Natural killer cell (primary cell): ENCODE data around the gene SOBP. TPM values are rescaled to one million over a fixed set of nuclear protein-coding genes. Genes with fewer than 3 reads are reported as not detected.

ENCODE experiments used
- ATAC-seq, 3 donors: fragments of 150-1000 bp in 2 of 3; fragments of 200-7000 bp in 1 of 3; cut with Tn5 transposase; 1 replicate in 1 of 3; 2 replicates in 2 of 3; pipeline ENCODE4 v1.10.0; 2021; ENCODE audit warnings: mild to moderate bottlenecking in 2 of 3, moderate library complexity in 2 of 3
- DNase-seq, 2 donors: peaks; one replicate each; pipeline versions ENCODE4 v3.0.0 to v3.0.0-alpha.2; 2013 to 2021; ENCODE audit warnings: mixed read lengths in 1 of 2
- H3K27ac ChIP-seq: one replicate; pipeline ENCODE4 v1.5.1; 2013; ENCODE audit warnings: mild to moderate bottlenecking, low read length
- H3K27me3 ChIP-seq: one replicate; pipeline ENCODE4 v1.6.1; 2013; ENCODE audit warnings: low read length; ENCODE audit not compliant: control insufficient read depth, insufficient read depth
- H3K36me3 ChIP-seq: one replicate; pipeline ENCODE4 v1.6.1; 2013; ENCODE audit warnings: low read length; ENCODE audit not compliant: control insufficient read depth, insufficient read depth
- H3K4me1 ChIP-seq: one replicate; pipeline ENCODE4 v1.6.1; 2013; ENCODE audit warnings: low read length; ENCODE audit not compliant: control insufficient read depth, insufficient read depth
- H3K4me3 ChIP-seq: one replicate; pipeline ENCODE4 v1.5.1; 2013; ENCODE audit warnings: low read length
- H3K9me3 ChIP-seq: one replicate; pipeline ENCODE4 v1.6.1; 2013; ENCODE audit warnings: low read length; ENCODE audit not compliant: control insufficient read depth, insufficient read depth
- H3K27ac Mint-ChIP-seq, 2 donors: one replicate each; pipeline ENCODE4 v1.8.0; 2022; ENCODE audit warnings: mild to moderate bottlenecking in 2 of 2, mixed read lengths in 2 of 2, moderate library complexity in 1 of 2
- H3K27me3 Mint-ChIP-seq, 2 donors: one replicate each; pipeline ENCODE4 v1.8.0; 2022; ENCODE audit warnings: low read depth in 2 of 2, mixed read lengths in 2 of 2
- H3K36me3 Mint-ChIP-seq: one replicate; pipeline ENCODE4 v1.8.0; 2022; ENCODE audit warnings: mixed read lengths
- H3K4me1 Mint-ChIP-seq, 2 donors: one replicate each; pipeline ENCODE4 v1.8.0; 2022; ENCODE audit warnings: mixed read lengths in 2 of 2
- H3K4me3 Mint-ChIP-seq: one replicate; pipeline ENCODE4 v1.8.0; 2022; ENCODE audit warnings: mild to moderate bottlenecking, moderate library complexity, mixed read lengths
- H3K9me3 Mint-ChIP-seq, 2 donors: one replicate each; pipeline ENCODE4 v1.8.0; 2022; ENCODE audit warnings: mixed read lengths in 2 of 2
- WGBS: methylation state at CpG from one replicate; pipeline ENCODE4 v1.1.7; 2013; ENCODE audit warnings: missing lambda C conversion rate; ENCODE audit not compliant: insufficient coverage; 5-methylcytosine and 5-hydroxymethylcytosine counted together
- intact Hi-C: fragments of 100-400 bp; cut with micrococcal nuclease; formaldehyde crosslinking; loops from one replicate; pipeline ENCODE4 v1.14.2; 2022
- total RNA-seq, 4 donors: library from RNA; stranded (reverse); fragments of 120-200 nt in 1 of 4; gene quantifications; one replicate each; pipeline versions ENCODE4 v1.2.3 to v1.2.4, GENCODE V29; 2013 to 2022
- TF ChIP-seq, protein P1 (sequence below): fragments of 200-600 bp; IDR thresholded peaks from one replicate; pipeline ENCODE4 v1.8.0; 2022; ENCODE audit warnings: antibody characterized with exemption

SOBP gene
- total RNA-seq, 3 donors from 2014 or later (not counting 1 experiment from before 2014, with no cell fraction given): 0.16 TPM; not detected in 1

DNA sequence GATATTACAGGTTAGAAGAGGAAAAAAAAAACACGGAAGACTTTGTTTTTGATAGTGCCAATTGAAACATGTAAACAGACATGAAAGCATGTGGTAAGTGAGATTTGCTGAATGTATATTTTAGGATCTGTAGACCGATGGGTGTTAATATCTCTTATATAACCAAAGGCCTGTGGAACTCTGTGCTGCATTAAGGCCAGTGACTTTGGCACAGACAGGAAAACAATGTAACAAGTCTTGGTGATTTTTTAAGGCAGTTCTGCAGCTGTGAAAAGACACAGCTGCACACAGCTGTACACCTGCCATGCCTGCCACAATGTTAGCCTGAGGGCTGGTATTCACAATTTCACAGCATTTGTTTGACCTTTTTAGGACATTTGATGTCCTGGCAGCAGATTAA is 6.1 kb downstream of the SOBP start:
- H3K4me1 Mint-ChIP-seq: peaks cover 6 to 9% of the 10 kb centered on the region in 2 donors
- Histone ChIP-seq H3K9me3 (no peaks in the 10 kb centered on the region), H3K4me3 (no peak overlapping the region), H3K4me1 (peaks cover 5% of the 10 kb centered on the region), H3K36me3 (no peaks in the 10 kb centered on the region), H3K27ac (no peak overlapping the region), H3K27me3 (peaks cover 24% of the 10 kb centered on the region)
- ATAC-seq: no peak
- no peak for DNase-seq
- no peak overlapping the region for H3K27ac Mint-ChIP-seq
- H3K36me3 Mint-ChIP-seq: no peaks in the 10 kb centered on the region
- 90% methylated on average over 2 of the region's 2 CpGs for WGBS
- no peak overlapping the region for H3K4me3 Mint-ChIP-seq
- H3K27me3 Mint-ChIP-seq: peaks cover 12 to 17% of the 10 kb centered on the region in 2 donors
- intact Hi-C loops: no loop called here
- TF ChIP-seq, protein P1, sequence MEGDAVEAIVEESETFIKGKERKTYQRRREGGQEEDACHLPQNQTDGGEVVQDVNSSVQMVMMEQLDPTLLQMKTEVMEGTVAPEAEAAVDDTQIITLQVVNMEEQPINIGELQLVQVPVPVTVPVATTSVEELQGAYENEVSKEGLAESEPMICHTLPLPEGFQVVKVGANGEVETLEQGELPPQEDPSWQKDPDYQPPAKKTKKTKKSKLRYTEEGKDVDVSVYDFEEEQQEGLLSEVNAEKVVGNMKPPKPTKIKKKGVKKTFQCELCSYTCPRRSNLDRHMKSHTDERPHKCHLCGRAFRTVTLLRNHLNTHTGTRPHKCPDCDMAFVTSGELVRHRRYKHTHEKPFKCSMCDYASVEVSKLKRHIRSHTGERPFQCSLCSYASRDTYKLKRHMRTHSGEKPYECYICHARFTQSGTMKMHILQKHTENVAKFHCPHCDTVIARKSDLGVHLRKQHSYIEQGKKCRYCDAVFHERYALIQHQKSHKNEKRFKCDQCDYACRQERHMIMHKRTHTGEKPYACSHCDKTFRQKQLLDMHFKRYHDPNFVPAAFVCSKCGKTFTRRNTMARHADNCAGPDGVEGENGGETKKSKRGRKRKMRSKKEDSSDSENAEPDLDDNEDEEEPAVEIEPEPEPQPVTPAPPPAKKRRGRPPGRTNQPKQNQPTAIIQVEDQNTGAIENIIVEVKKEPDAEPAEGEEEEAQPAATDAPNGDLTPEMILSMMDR: no peak
- H3K9me3 Mint-ChIP-seq: no peaks in the 10 kb centered on the region

DNA sequence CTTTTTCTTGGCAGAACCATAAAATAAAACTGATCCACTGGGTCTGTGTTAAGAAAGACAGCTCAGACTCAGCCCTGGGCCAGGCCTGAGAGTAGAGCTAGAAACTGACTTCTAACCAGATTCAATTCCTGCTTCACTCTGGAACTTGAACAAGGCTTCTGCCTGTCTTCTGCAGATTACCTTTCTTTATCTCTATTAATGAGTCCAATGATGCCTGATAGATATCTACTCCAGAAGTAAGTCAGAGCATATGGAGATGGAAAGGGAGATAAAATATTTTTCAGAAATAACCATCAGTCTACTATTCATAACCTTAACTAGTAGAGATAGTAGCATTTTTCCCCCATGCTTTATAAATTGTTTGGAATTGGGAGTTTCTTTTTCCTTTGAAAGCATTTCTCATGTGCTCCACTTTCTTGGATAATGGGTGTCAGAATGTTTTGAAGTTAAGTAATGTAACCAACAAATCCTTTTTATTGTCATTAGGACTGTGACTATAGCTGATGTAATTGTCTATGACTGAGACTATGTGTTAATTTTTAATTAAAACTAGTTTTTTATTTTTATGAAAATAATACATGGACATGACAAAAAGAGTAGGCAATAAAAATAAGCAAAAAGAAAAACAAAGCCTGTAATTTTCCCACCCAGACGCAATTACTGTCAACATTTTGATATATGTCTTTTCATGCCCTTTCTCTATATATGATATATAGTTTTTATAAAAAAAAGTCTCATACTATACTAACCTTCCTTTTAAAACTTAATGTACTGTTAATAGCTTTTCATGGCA is 7.2 kb downstream of the SOBP start:
- Mint-ChIP-seq H3K27me3 (peaks cover 12 to 24% of the 10 kb centered on the region in 2 donors), H3K36me3 (no peaks in the 10 kb centered on the region), H3K9me3 (no peaks in the 10 kb centered on the region), H3K4me3 (no peak overlapping the region), H3K27ac (no peak overlapping the region), H3K4me1 (no peaks in the 10 kb centered on the region)
- intact Hi-C loops: no loop called here
- TF ChIP-seq, protein P1: no peak
- no peaks in the 10 kb centered on the region for H3K36me3 ChIP-seq
- peaks cover 13% of the 10 kb centered on the region for H3K27me3 ChIP-seq
- WGBS: no CpG with 5 or more reads among the region's 1 CpG
- H3K4me1 ChIP-seq: no peaks in the 10 kb centered on the region
- no peaks in the 10 kb centered on the region for H3K9me3 ChIP-seq
- ATAC-seq (no peak), DNase-seq (no peak)
- H3K27ac ChIP-seq: no peak overlapping the region
- no peak overlapping the region for H3K4me3 ChIP-seq

DNA sequence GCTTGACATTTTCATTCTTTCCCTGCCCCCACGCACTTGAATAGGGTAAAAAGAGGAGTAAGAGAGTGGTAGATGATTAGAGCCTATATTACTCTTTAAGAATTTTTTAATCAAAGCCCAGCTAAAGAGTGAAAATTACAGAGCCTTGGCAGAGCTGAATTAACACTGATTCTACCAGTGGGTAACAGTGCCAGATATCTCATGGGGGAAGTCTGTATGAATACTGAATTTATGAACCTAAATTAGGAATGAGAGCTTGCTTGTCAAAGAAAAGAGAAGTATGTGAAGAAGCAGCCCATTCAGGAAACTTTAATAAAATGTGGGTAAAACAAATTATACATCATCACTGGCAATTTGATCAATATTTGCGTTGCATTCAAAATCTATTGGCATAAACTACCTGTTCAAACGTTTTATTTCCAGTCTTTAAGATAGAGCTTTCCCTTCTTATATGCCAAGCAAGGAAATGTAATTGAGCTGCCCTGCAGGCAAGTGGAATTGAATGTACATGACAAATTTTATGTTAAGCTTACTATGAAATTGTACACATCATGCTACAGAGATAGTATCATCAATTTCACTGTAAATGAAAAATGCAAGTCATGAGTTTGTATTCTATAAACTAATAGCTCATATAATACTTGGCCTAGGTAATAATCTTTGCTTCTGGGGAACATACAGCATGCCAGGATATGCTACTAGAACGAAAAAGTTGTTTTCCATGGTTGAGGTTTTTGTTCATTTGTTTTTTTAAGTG is 14.5 kb downstream of the SOBP start:
- intact Hi-C loops: no loop called here
- no peak overlapping the region for H3K27ac Mint-ChIP-seq

More for the DNA sequence above, 14.5 kb downstream of the SOBP start:
- Histone ChIP-seq H3K4me1 (no peaks in the 10 kb centered on the region), H3K27me3 (peaks cover 4% of the 10 kb centered on the region), H3K36me3 (no peaks in the 10 kb centered on the region), H3K4me3 (no peak overlapping the region), H3K27ac (no peak overlapping the region), H3K9me3 (no peaks in the 10 kb centered on the region)
- WGBS: 78% methylated on average over 3 of the region's 4 CpGs
- Mint-ChIP-seq H3K27me3 (peaks cover 11 to 29% of the 10 kb centered on the region in 2 donors), H3K4me1 (no peaks in the 10 kb centered on the region), H3K4me3 (no peak overlapping the region), H3K9me3 (no peaks in the 10 kb centered on the region), H3K36me3 (no peaks in the 10 kb centered on the region)
- TF ChIP-seq, protein P1: no peak
- no peak for DNase-seq
- no peak for ATAC-seq
